GM18873 (cell line): ENCODE data around the gene CNP.
A peak's percentile ranks its signal among the peaks of the same experiment; 100 is the strongest.
"Not testable (repeated sequence)": the region's sequence is repeated elsewhere in the genome, so short reads cannot be mapped to it uniquely, and the experiment has no call there.

ENCODE experiments used
- ATAC-seq: cut with Tn5 transposase; IDR thresholded peaks from one replicate; pipeline ENCODE4 v1.9.1; 2021; ENCODE audit warnings: mild to moderate bottlenecking, moderate library complexity, moderate number of reproducible peaks; ENCODE audit not compliant: unreplicated experiment, low FRiP score

Gene CNP

GRCh38 chr17:41966463-41967140 is at the start of gene CNP:
Gene CNP, plus strand, starts transcription at chr17:41966795. Its CDS starts 90 bp downstream, at chr17:41966885.
- peak; percentile 40 for ATAC-seq

- no peak for ATAC-seq
These were observed 49.4 kb upstream of the CNP start for GRCh38 chr17:41917192-41917591.

GRCh38 chr17:41917679-41918313 is 48.8 kb upstream of the CNP start:
- ATAC-seq: no peak

GRCh38 chr17:41918314-41919164 is 48.1 kb upstream of the CNP start, which contains the start of gene ACLY:
Gene ACLY, minus strand, starts transcription at chr17:41918951. Its CDS starts 5,078 bp downstream, at chr17:41913873.
- ATAC-seq: peak; percentile 74

GRCh38 chr17:41919165-41919817 is 47.3 kb upstream of the CNP start:
- ATAC-seq: no peak

GRCh38 chr17:41919840-41920579 is 46.6 kb upstream of the CNP start:
- ATAC-seq: no peak

- no peak for ATAC-seq
These were observed 46.0 kb upstream of the CNP start for GRCh38 chr17:41920580-41920955.

GRCh38 chr17:41925991-41926590 is 40.5 kb upstream of the CNP start:
- no peak for ATAC-seq

GRCh38 chr17:41928693-41929251 is 37.8 kb upstream of the CNP start:
- ATAC-seq: no peak

GRCh38 chr17:41930009-41930832 is 36.4 kb upstream of the CNP start, which contains the start of gene ODAD4:
Gene ODAD4, plus strand, starts transcription at chr17:41930617. Its CDS starts 107 bp downstream, at chr17:41930724.
- peak; percentile 89 for ATAC-seq

GRCh38 chr17:41930833-41931156 is 35.8 kb upstream of the CNP start:
- peak; percentile 18 for ATAC-seq

DNA sequence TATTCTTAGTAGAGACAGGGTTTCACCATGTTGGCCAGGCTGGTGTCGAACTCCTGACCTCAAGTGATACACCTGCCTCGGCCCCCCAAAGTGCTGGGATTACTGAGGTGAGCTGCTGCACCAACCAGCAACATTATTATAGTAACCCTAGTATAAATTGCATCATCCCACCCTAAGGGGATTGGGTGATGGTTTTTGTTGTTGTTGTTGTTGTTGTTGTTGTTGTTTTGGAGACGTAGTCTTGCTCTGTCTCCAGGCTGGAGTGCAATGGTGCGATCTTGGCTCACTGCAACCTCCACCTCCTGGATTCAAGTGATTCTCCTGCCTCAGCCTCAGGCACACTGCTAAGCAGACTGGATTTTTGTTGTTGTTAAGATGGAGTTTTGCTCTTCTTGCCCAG is 34.9 kb upstream of the CNP start:
- ATAC-seq: not testable (repeated sequence)

DNA sequence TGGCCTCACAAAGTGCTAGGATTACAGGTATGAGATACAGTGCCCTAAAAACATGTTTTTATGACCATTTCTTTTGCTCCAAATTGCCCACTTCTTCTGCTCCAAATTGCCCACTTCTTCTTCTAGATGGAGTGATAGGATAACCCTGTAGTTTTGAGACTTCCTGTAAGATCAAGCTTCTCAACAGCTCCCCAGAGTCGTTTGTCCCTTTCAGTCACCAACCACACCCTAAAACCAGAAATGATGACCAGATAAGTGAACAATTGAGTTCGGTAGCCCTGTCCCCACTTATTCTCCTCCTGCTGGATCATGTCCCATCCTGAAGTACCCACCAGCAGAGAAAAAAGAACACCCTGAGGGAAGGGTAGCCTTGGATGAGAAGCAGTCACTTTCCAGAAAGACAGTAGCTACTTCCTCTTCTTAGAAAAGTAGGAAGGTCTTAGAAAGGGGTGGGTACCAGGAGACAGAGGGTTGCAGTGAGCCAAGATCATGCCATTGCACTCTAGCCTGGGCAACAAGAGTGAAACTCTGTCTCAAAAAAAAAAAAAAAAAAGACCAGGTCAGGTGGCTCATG is 33.7 kb upstream of the CNP start:
- no peak for ATAC-seq

- no peak for ATAC-seq
These were observed 31.0 kb upstream of the CNP start for GRCh38 chr17:41935641-41936040.

GRCh38 chr17:41937970-41938954 is 28.3 kb upstream of the CNP start:
- no peak for ATAC-seq

GRCh38 chr17:41939044-41939692 is 27.4 kb upstream of the CNP start:
- ATAC-seq: no peak
